GM23338 (cell line): ENCODE measurements around the gene S100A5. TPM values are rescaled to one million over a fixed set of nuclear protein-coding genes. Genes with fewer than 3 reads are reported as not detected.
"Not testable (repeated sequence)": the region's sequence is repeated elsewhere in the genome, so short reads cannot be mapped to it uniquely, and the experiment has no call there.

Experiments
- ATAC-seq: fragments of 200-7000 bp; cut with Tn5 transposase; 3 replicates; pipeline ENCODE4 v1.9.1; 2020
- DNase-seq: peaks from one replicate; pipeline ENCODE4 v3.0.0-alpha.2; 2015; ENCODE audit warnings: low spot score
- H2AFZ ChIP-seq: fragments of 200-600 bp; sonication (generic); 2 replicates; pipeline ENCODE4 v1.8.0; 2016; ENCODE audit warnings: antibody characterized with exemption, mild to moderate bottlenecking, moderate library complexity
- H3F3A ChIP-seq: fragments of 200-600 bp; sonication (generic); replicated peaks from 2 replicates; pipeline ENCODE4 v1.8.0; 2017; ENCODE audit warnings: antibody characterized with exemption, mixed run types, low read depth
- H3K27ac ChIP-seq: fragments of 200-600 bp; sonication (generic); 2 replicates; pipeline ENCODE4 v1.6.1; 2016; ENCODE audit warnings: low read depth
- H3K27me3 ChIP-seq: fragments of 200-600 bp; sonication (generic); 2 replicates; pipeline ENCODE4 v1.8.0; 2016; ENCODE audit warnings: mild to moderate bottlenecking, mixed run types, moderate library complexity; ENCODE audit not compliant: insufficient read depth
- H3K36me3 ChIP-seq: fragments of 200-600 bp; sonication (generic); 2 replicates; pipeline ENCODE4 v1.8.0; 2016; ENCODE audit warnings: mild to moderate bottlenecking; ENCODE audit not compliant: insufficient read depth
- H3K4me1 ChIP-seq: fragments of 200-600 bp; sonication (generic); 2 replicates; pipeline ENCODE4 v1.8.0; 2016; ENCODE audit warnings: mild to moderate bottlenecking, moderate library complexity; ENCODE audit not compliant: insufficient read depth
- H3K4me2 ChIP-seq: fragments of 200-600 bp; sonication (generic); 2 replicates; pipeline ENCODE4 v1.7.1; 2017; ENCODE audit warnings: mixed run types
- H3K4me3 ChIP-seq: fragments of 200-600 bp; sonication (generic); 2 replicates; pipeline ENCODE4 v1.6.1; 2016; ENCODE audit warnings: mixed run types
- H3K79me2 ChIP-seq: fragments of 200-600 bp; sonication (generic); replicated peaks from 2 replicates; pipeline ENCODE4 v1.8.0; 2017; ENCODE audit warnings: mild to moderate bottlenecking; ENCODE audit not compliant: insufficient read depth
- H3K9me2 ChIP-seq: fragments of 200-600 bp; sonication (generic); 2 replicates; pipeline ENCODE4 v1.8.0; 2017; ENCODE audit not compliant: insufficient read depth
- H4K20me1 ChIP-seq: fragments of 200-600 bp; sonication (generic); replicated peaks from 2 replicates; pipeline ENCODE4 v1.8.0; 2017; ENCODE audit warnings: mild to moderate bottlenecking; ENCODE audit not compliant: insufficient read depth
- H3K27ac Mint-ChIP-seq: 2 replicates; pipeline ENCODE4 v1.8.0; 2020; ENCODE audit warnings: inconsistent platforms, mild to moderate bottlenecking, moderate library complexity, mixed read lengths
- H3K27me3 Mint-ChIP-seq: 3 replicates; pipeline ENCODE4 v1.8.0; 2022; ENCODE audit warnings: low read depth, mild to moderate bottlenecking, moderate library complexity, mixed read lengths, inconsistent platforms; ENCODE audit not compliant: insufficient read depth, poor library complexity
- H3K36me3 Mint-ChIP-seq: 3 replicates; pipeline ENCODE4 v1.8.0; 2021; ENCODE audit warnings: low read depth, mild to moderate bottlenecking, inconsistent platforms, moderate library complexity, mixed read lengths
- H3K4me1 Mint-ChIP-seq: 3 replicates; pipeline ENCODE4 v1.8.0; 2020; ENCODE audit warnings: mild to moderate bottlenecking, inconsistent platforms, mixed read lengths
- H3K4me3 Mint-ChIP-seq: 3 replicates; pipeline ENCODE4 v1.8.0; 2021; ENCODE audit warnings: moderate library complexity, mild to moderate bottlenecking, inconsistent platforms, mixed read lengths
- H3K9me3 Mint-ChIP-seq: 3 replicates; pipeline ENCODE4 v1.8.0; 2020; ENCODE audit warnings: moderate library complexity, mild to moderate bottlenecking, inconsistent platforms, mixed read lengths
- CREB1 ChIP-seq: fragments of 250-450 bp; sonication (Bioruptor Pico); IDR thresholded peaks from 2 replicates; pipeline ENCODE4 v1.5.0; 2020; ENCODE audit warnings: low read depth, mild to moderate bottlenecking, moderate library complexity
- EZH2 ChIP-seq: fragments of 200-600 bp; sonication (generic); IDR thresholded peaks from one replicate; pipeline ENCODE4 v1.8.0; 2017; ENCODE audit warnings: antibody characterized with exemption, mild to moderate bottlenecking, low read depth; ENCODE audit not compliant: unreplicated experiment
- EZH2phosphoT487 ChIP-seq: fragments of 200-600 bp; sonication (generic); IDR thresholded peaks from one replicate; pipeline ENCODE4 v1.8.1; 2018; ENCODE audit warnings: antibody characterized with exemption; ENCODE audit not compliant: unreplicated experiment
- JUNB ChIP-seq: IDR thresholded peaks from one replicate; pipeline ENCODE4 v1.6.1; 2016; ENCODE audit warnings: antibody characterized with exemption; ENCODE audit not compliant: unreplicated experiment
- NANOG ChIP-seq: IDR thresholded peaks from 2 replicates; pipeline ENCODE4 v1.6.1; 2016; ENCODE audit warnings: antibody characterized with exemption, borderline replicate concordance
- POLR2AphosphoS5 ChIP-seq: IDR thresholded peaks from 2 replicates; pipeline ENCODE4 v1.6.1; 2016; ENCODE audit warnings: antibody characterized with exemption, low read depth
- STAT1 ChIP-seq: IDR thresholded peaks from one replicate; pipeline ENCODE4 v1.6.1; 2016; ENCODE audit warnings: antibody characterized with exemption; ENCODE audit not compliant: unreplicated experiment
- ZNF114 ChIP-seq: fragments of 250-450 bp; sonication (Bioruptor Pico); IDR thresholded peaks from 2 replicates; pipeline ENCODE4 v1.5.0; 2020; ENCODE audit warnings: mild to moderate bottlenecking, moderate library complexity
- polyA plus RNA-seq: library from polyadenylated mRNA; unstranded; fragments of >200 nt; fragmentation: Nextera tagmentation; extraction: Ambion mirVana; gene quantifications from 2 replicates; pipeline ENCODE4 v1.2.1, GENCODE V29; 2016
- total RNA-seq: library from RNA; depleted of rRNA; stranded (reverse); fragments of >200 nt; shearing (Covaris generic); gene quantifications from 2 replicates; pipeline ENCODE4 v1.2.3, GENCODE V29; 2014
- TF ChIP-seq, protein P1 (sequence below): IDR thresholded peaks from one replicate; pipeline ENCODE4 v1.6.1; 2018; ENCODE audit warnings: antibody characterized with exemption; ENCODE audit not compliant: unreplicated experiment
- TF ChIP-seq, protein P2 (sequence below): IDR thresholded peaks from 2 replicates; pipeline ENCODE4 v1.6.1; 2016; ENCODE audit warnings: antibody characterized with exemption
- TF ChIP-seq, protein P3 (sequence below), 2 experiments: fragments of 200-600 bp in 1 of 2; sonication (generic) in 1 of 2; conservative IDR thresholded peaks; 2 replicates each; pipeline versions ENCODE4 v1.5.1 to v1.6.1; 2016 to 2017; ENCODE audit warnings: antibody characterized with exemption in 2 of 2, low read depth in 2 of 2, mild to moderate bottlenecking in 2 of 2, moderate library complexity in 1 of 2

The S100A5 gene
- total and polyA plus RNA-seq, 2 experiments from 2014 or later = 0.47 TPM; not detected in 1

DNA sequence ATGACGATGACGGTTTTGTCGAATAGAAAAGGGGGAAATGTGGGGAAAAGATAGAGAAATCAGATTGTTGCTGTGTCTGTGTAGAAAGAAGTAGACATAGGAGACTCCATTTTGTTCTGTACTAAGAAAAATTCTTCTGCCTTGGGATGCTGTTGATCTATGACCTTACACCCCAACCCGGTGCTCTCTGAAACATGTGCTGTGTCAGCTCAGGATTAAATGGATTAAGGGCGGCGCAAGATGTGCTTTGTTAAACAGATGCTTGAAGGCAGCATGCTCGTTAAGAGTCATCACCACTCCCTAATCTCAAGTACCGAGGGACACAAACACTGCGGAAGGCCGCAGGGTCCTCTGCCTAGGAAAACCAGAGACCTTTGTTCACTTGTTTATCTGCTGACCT, 34.8 kb upstream of the S100A5 start:
- not testable (repeated sequence) for H3K36me3 ChIP-seq, DNase-seq, H3K27me3 Mint-ChIP-seq, H3K27ac ChIP-seq, ATAC-seq, H3K27ac Mint-ChIP-seq, H3K79me2 ChIP-seq, H3K4me3 ChIP-seq, H3F3A ChIP-seq, H3K4me2 ChIP-seq, H2AFZ ChIP-seq, H3K36me3 Mint-ChIP-seq, H4K20me1 ChIP-seq, H3K27me3 ChIP-seq, H3K9me2 ChIP-seq, H3K4me1 ChIP-seq, H3K4me3 Mint-ChIP-seq
- peaks cover 13% of the 10 kb centered on the region for H3K4me1 Mint-ChIP-seq
- H3K9me3 Mint-ChIP-seq = peaks cover 23% of the 10 kb centered on the region; the same call in 2 of the 3 replicates

DNA sequence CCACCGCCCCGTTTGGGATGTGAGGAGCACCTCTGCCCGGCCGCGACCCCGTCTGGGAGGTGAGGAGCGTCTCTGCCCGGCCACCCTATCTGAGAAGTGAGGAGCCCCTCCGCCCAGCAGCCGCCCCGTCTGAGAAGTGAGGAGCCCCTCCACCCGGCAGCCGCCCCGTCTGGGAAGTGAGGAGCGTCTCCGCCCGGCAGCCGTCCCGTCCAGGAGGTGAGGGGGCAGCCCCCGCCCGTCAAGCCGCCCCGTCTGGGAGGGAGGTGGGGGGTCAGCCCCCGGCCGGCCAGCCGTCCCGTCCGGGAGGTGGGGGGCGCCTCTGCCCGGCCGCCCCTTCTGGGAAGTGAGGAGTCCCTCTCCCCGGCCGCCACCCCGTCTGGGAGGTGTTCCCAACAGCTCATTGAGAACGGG, 34.4 kb upstream of the S100A5 start:
- peaks cover 13% of the 10 kb centered on the region for H3K4me1 Mint-ChIP-seq
- not testable (repeated sequence) for H3K4me1 ChIP-seq, H3K27me3 ChIP-seq, H3K27me3 Mint-ChIP-seq, H3F3A ChIP-seq, H3K36me3 Mint-ChIP-seq, H3K79me2 ChIP-seq, H3K9me2 ChIP-seq, H3K36me3 ChIP-seq, H3K27ac Mint-ChIP-seq, H3K4me2 ChIP-seq, ATAC-seq, H2AFZ ChIP-seq, H3K4me3 Mint-ChIP-seq, H4K20me1 ChIP-seq, H3K27ac ChIP-seq, DNase-seq, H3K4me3 ChIP-seq
- peaks cover 23% of the 10 kb centered on the region; the same call in 2 of the 3 replicates for H3K9me3 Mint-ChIP-seq

DNA sequence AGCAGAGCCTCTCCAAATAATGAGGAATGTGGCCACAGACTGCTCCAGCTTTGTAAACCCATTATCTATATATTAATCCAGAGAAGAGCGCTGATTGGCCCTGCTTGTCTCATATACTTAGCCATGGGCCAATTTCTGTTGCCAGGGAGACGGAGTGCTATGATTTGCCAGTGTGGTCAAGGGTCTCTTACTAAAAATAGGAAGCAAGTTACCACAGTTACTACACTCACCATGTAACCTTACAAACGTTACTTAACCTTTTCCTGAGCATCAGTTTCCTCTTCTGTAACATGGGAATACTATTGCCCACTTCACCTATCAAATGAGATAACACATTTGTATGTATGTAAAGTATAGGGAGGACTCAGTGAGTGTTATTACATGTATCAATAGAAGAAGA, 32.6 kb upstream of the S100A5 start:
- Mint-ChIP-seq H3K4me3 (no peak overlapping the region), H3K27ac (no peak overlapping the region), H3K4me1 (peaks cover 13% of the 10 kb centered on the region), H3K27me3 (peaks cover 7% of the 10 kb centered on the region), H3K9me3 (peaks cover 23% of the 10 kb centered on the region; the same call in 2 of the 3 replicates), H3K36me3 (no peaks in the 10 kb centered on the region; the same call in 1 of the 3 replicates)
- Histone ChIP-seq H3K36me3 (no peaks in the 10 kb centered on the region), H3K79me2 (no peaks in the 10 kb centered on the region), H3K9me2 (no peaks in the 10 kb centered on the region), H3K27ac (no peak overlapping the region), H4K20me1 (no peaks in the 10 kb centered on the region), H3K27me3 (no peaks in the 10 kb centered on the region), H3F3A (no peaks in the 10 kb centered on the region), H3K4me2 (no peak overlapping the region), H3K4me1 (peaks cover 5% of the 10 kb centered on the region; the same call in 1 of the 2 replicates), H3K4me3 (no peak overlapping the region), H2AFZ (no peak overlapping the region)
- DNase-seq (no peak), ATAC-seq (no peak)
- TF ChIP-seq JUNB = no peak
- no peak for TF ChIP-seq EZH2phosphoT487
- TF ChIP-seq ZNF114 = no peak
- TF ChIP-seq, protein P1, sequence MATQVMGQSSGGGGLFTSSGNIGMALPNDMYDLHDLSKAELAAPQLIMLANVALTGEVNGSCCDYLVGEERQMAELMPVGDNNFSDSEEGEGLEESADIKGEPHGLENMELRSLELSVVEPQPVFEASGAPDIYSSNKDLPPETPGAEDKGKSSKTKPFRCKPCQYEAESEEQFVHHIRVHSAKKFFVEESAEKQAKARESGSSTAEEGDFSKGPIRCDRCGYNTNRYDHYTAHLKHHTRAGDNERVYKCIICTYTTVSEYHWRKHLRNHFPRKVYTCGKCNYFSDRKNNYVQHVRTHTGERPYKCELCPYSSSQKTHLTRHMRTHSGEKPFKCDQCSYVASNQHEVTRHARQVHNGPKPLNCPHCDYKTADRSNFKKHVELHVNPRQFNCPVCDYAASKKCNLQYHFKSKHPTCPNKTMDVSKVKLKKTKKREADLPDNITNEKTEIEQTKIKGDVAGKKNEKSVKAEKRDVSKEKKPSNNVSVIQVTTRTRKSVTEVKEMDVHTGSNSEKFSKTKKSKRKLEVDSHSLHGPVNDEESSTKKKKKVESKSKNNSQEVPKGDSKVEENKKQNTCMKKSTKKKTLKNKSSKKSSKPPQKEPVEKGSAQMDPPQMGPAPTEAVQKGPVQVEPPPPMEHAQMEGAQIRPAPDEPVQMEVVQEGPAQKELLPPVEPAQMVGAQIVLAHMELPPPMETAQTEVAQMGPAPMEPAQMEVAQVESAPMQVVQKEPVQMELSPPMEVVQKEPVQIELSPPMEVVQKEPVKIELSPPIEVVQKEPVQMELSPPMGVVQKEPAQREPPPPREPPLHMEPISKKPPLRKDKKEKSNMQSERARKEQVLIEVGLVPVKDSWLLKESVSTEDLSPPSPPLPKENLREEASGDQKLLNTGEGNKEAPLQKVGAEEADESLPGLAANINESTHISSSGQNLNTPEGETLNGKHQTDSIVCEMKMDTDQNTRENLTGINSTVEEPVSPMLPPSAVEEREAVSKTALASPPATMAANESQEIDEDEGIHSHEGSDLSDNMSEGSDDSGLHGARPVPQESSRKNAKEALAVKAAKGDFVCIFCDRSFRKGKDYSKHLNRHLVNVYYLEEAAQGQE = no peak
- no peak for TF ChIP-seq NANOG
- no peak for TF ChIP-seq POLR2AphosphoS5
- no peak for TF ChIP-seq STAT1
- TF ChIP-seq CREB1 (CRISPR knock-in tag) = no peak
- TF ChIP-seq, protein P2, sequence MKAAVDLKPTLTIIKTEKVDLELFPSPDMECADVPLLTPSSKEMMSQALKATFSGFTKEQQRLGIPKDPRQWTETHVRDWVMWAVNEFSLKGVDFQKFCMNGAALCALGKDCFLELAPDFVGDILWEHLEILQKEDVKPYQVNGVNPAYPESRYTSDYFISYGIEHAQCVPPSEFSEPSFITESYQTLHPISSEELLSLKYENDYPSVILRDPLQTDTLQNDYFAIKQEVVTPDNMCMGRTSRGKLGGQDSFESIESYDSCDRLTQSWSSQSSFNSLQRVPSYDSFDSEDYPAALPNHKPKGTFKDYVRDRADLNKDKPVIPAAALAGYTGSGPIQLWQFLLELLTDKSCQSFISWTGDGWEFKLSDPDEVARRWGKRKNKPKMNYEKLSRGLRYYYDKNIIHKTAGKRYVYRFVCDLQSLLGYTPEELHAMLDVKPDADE = no peak
- TF ChIP-seq, protein P3, sequence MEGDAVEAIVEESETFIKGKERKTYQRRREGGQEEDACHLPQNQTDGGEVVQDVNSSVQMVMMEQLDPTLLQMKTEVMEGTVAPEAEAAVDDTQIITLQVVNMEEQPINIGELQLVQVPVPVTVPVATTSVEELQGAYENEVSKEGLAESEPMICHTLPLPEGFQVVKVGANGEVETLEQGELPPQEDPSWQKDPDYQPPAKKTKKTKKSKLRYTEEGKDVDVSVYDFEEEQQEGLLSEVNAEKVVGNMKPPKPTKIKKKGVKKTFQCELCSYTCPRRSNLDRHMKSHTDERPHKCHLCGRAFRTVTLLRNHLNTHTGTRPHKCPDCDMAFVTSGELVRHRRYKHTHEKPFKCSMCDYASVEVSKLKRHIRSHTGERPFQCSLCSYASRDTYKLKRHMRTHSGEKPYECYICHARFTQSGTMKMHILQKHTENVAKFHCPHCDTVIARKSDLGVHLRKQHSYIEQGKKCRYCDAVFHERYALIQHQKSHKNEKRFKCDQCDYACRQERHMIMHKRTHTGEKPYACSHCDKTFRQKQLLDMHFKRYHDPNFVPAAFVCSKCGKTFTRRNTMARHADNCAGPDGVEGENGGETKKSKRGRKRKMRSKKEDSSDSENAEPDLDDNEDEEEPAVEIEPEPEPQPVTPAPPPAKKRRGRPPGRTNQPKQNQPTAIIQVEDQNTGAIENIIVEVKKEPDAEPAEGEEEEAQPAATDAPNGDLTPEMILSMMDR (conservative IDR thresholded peaks at IDR 0.05; ENCODE audit: low read depth in 2 of 2) = no peak
- no peak for TF ChIP-seq EZH2
